HG03432 (cell line): ENCODE measurements around the gene RFPL2.

Experiments
- ATAC-seq: cut with Tn5 transposase; IDR thresholded peaks from one replicate; pipeline ENCODE4 v1.9.1; 2021; ENCODE audit warnings: mild to moderate bottlenecking, moderate library complexity; ENCODE audit not compliant: unreplicated experiment

Gene RFPL2

GRCh38 chr22:32204856-32205722 is at the start of gene RFPL2:
Gene RFPL2 (minus strand): TSS chr22:32205073. CDS start chr22:32202451, 2,622 bp downstream.
- ATAC-seq: no peak

DNA sequence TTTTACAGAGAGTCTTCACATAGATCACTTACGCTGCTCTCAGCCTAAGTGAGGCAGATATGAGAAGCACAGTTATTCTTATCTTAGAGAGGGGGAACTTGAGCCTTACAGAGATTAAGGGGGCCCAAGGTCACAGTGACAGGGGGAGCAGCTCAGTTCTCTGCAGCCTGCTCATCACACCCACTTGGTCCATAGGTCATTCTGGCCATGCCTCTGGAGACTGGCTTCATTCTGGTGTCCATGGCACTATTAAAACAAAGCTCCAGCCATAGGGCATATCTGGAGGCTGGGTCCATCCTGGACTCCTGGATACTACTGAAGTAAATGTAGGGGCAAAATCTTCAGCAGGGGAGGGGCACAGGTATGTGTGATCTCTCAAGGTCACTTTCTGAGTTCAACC is 44.4 kb upstream of the RFPL2 start:
- no peak for ATAC-seq

DNA sequence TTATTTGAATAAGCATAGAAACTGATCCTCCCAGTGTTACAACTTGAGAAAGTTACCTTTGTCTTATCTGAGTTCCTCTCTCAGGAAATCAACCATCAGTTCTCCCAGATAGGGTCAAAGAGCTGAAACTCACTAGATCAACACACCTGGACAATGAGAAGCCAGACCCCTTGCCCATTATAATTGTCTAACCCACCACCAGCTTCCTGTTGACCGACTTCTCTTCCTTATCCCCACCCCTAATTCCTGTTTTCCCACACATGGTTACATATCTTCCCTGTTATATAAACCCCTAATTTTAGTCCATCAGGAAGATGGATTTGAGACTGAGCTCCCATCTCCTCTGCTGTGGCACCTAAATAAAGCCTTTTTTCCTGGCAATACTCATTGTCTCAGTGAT is 43.4 kb upstream of the RFPL2 start:
- ATAC-seq: no peak

GRCh38 chr22:32246166-32246565 is 41.3 kb upstream of the RFPL2 start:
- no peak for ATAC-seq

GRCh38 chr22:32245042-32245441 is 40.2 kb upstream of the RFPL2 start:
- no peak for ATAC-seq

GRCh38 chr22:32244547-32244946 is 39.7 kb upstream of the RFPL2 start:
- ATAC-seq: no peak

- no peak for ATAC-seq
Measured at GRCh38 chr22:32240461-32240860, 35.6 kb upstream of the RFPL2 start.

DNA sequence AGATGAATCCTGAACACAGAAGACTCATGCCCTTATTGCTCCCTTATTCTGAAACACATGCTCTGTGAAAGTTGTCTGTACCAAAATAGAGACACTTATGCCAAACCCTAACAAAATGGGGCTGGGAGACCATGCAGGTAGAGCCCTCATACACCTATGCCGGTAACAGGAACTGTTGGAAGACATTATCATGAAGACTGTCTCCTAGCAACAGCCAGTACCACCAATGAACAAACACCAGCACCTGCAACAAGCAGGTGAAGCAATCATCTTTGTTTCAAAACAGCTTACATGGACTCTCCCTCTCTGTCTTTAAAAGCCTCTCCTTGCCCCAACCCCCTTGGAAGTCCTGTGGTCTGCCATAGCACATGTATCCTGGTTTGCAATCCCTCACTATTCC is 33.0 kb upstream of the RFPL2 start:
- no peak for ATAC-seq

GRCh38 chr22:32236970-32237369 is 32.1 kb upstream of the RFPL2 start:
- ATAC-seq: no peak

DNA sequence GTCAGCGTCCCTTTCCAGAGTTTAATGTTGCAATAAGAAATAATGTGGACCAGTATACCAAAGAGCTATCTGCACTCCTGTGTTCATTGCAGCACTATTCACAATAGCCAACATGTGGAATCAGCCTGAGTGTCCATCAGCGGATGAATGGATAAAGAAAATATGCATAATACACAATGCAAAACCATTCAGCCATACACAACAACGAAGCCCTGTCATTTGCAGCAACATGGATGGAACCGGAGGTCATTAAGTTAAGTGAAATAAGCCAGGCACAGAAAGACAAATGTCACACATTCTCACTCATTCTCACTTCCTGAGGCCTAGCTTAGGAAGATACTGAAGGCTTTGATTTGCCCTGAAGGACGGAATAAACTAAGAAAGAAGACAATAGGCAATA is 28.2 kb upstream of the RFPL2 start:
- ATAC-seq: no peak

DNA sequence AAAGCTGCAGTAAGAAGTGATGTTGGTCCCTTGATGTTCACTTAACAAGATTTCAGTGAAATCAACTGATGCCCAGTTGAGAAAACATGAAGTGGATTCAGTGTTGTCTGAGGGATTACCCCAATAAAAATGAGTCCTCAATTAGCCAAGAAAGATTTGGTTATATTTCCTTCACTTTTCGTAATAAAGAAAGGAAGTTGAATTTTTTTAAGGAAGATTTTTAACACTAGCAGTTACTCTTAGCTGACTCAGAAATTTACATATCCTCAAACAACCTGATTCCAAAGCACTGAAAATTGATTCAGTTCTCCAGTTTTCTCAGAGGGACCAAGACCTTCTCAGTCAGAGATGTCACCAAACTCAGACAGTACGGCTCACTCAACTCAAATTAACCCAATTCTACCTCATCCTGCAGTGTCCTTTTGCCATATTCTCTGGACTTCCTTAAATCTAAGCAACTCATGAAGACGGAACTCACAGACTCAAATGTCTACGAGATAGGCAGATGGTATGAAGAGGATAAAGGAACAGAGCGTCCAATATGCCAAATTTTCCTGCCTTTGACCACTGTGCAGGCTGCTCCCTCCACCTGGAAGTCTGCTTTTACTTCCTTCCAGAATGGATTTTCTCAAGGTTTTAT is 27.4 kb upstream of the RFPL2 start:
- ATAC-seq: no peak

DNA sequence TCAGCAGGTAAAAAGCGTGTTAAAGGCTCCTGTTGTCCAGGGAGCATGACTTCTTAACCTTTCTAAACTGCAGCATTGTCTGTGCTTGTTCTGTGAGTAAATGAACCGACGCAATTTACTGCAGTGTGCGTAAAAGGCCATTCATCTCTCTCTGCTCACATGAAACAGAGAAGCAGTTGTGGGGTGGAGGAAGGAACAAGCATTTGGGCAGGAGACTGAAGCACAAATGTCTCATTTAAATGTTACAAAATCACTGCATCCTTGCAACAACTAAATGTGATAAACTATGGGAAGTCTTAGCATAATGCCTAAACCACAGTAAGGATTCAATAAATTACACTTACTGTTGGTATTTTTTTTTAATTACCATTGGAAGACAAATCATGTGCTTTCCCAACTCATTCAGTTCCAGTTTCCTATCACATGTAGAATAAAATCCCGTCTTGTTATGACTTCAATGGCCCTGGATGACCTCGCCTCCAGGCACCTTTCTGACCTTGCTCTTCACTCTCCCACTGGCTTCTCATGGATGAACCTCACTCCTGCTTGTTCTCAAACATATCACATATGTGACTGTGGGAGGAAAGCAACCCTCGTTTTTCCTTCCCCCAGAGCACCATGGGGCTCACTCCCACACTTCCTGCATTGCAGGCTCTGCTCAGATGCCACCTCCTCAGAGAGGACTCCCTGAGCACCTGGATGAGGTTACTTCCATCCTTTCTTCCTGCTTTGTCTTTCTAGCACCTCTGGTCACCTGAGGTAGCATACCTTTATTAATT is 21.6 kb upstream of the RFPL2 start:
- ATAC-seq: no peak

GRCh38 chr22:32222991-32223390 is 18.1 kb upstream of the RFPL2 start:
- no peak for ATAC-seq

GRCh38 chr22:32219026-32219425 is 14.2 kb upstream of the RFPL2 start:
- ATAC-seq: no peak

DNA sequence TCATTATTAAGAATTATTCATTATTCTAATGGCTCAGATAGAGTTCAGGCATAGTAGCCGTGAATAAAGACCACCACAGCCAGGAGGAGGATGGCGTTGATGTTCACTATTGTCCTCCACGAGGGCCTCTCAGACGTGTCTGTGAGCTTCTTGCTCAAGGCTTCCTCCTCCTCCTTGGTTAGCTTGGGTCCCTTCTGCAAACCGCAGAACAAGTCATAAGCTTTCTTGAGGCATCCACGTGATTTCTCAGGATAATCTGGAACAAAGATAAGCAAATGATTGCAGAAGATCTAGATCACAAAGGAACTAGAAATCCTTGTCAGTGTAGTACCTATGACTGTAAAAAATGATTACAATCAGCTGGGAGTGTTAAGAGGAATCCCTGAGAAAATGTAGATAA is 13.6 kb upstream of the RFPL2 start:
- no peak for ATAC-seq

DNA sequence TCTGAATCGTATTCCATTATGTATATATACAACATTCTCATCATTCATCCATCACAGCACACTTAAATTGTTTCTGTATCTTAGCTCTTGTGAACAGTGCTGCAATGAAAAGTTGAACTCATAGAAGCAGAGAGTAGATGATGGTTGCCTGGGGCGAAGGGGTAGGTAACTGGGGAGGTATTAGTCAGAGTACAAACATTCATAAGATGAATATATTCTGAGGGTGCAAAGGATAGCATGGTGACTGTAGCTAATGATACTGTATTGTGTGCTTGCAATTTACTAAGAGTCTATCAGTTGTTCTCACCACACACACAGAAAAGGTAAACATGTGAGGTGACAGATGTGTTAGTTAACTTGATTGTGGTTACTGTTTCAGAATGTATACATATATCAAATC is 12.6 kb upstream of the RFPL2 start:
- no peak for ATAC-seq

- ATAC-seq: no peak
Measured at GRCh38 chr22:32216911-32217310, 12.0 kb upstream of the RFPL2 start.

DNA sequence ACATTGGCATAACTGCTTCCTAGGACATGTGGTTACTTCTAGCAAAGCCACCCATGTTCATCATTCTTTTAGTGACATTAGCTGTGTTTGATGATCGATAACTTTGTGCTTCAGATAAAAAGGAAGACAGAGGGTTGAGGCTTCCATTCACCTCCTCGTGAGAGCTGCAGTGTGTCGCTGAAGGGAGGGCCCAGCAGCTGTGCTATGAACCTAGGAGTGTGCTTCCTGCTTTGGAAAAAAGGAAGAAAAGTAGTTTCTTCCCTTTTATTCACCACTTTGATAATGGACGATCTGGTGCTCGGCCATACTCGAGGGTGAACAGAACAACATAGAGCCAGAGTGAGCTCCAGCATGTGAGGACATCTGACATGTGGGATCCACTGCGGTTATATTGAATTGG is 6.1 kb upstream of the RFPL2 start:
- ATAC-seq: no peak

DNA sequence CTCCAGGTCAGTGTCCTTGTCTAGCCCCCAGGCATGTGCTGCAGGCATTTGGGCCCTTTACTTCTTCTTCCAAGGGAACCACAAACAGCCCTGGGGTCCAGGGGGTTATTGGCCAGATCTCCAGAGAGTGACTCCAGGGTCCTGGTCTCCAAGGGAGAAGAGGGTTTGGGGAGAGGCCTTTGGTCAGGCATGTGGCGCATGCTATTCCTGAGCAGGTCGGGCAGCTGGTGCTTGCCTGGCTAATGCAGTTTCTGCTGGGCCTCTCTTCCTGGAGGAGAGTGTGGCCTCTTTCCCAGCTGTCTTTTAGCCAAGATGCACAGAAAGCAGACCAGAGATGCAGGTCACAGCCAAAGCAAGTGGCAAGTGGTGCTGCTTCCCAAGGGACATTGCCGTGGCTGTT is 3.8 kb upstream of the RFPL2 start:
- ATAC-seq: no peak

DNA sequence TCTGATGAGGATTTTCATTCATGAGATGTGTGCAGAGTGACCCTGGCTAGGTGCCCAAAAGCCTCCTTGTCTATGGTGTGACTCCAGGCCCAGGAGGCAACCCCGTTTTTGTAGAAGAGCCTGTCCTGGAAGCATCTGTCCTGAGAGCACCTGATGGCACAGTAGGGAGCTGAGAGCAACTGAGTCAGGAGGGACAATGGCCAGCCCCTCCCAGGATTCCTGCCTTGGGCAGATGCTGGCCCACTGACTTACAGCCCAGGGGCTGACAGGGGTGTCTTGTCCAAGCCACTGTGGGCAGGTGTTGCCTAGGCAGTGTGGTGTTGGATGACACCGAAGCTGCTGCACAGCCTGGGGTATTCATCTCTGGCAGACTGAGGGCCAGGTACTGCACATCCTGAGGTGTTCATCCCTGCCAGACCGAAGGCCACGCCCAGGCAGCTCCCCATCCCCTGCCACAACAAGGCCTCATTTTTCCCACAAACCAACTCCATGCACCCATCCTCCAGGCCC is 3.2 kb upstream of the RFPL2 start:
- ATAC-seq: no peak
